ENCODE data around the gene ABHD6. TPM values are rescaled to one million over a fixed set of nuclear protein-coding genes. Genes with fewer than 3 reads are reported as not detected.
A peak's percentile ranks its signal among the peaks of the same experiment; 100 is the strongest.

Gene ABHD6
- total RNA-seq, 1 experiment from 2014 or later: 5.7 TPM

- TF ChIP-seq, protein P1, sequence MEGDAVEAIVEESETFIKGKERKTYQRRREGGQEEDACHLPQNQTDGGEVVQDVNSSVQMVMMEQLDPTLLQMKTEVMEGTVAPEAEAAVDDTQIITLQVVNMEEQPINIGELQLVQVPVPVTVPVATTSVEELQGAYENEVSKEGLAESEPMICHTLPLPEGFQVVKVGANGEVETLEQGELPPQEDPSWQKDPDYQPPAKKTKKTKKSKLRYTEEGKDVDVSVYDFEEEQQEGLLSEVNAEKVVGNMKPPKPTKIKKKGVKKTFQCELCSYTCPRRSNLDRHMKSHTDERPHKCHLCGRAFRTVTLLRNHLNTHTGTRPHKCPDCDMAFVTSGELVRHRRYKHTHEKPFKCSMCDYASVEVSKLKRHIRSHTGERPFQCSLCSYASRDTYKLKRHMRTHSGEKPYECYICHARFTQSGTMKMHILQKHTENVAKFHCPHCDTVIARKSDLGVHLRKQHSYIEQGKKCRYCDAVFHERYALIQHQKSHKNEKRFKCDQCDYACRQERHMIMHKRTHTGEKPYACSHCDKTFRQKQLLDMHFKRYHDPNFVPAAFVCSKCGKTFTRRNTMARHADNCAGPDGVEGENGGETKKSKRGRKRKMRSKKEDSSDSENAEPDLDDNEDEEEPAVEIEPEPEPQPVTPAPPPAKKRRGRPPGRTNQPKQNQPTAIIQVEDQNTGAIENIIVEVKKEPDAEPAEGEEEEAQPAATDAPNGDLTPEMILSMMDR (IDR thresholded peaks at IDR 0.05; ENCODE audit: unreplicated experiment): no peak
- Mint-ChIP-seq H3K36me3 (ENCODE audit: insufficient read depth, unreplicated experiment) (peaks cover 14% of the 10 kb centered on the region), H3K27ac (ENCODE audit: unreplicated experiment) (no peak overlapping the region), H3K27me3 (ENCODE audit: unreplicated experiment) (no peaks in the 10 kb centered on the region), H3K4me1 (ENCODE audit: low read depth, unreplicated experiment) (peaks cover 9% of the 10 kb centered on the region), H3K9me3 (ENCODE audit: low read depth, unreplicated experiment) (no peaks in the 10 kb centered on the region), H3K4me3 (ENCODE audit: low read depth, unreplicated experiment) (peak overlapping the region; percentile 92)
- intact Hi-C loops (cut with micrococcal nuclease; ENCODE audit: unreplicated experiment): loop anchor here (1.0 to 5.0 kb wide), 2 partner anchors 81 to 294 kb away; no protein-coding TSS in a partner anchor
- peak; percentile 16 for DNase-seq
- TSS peak; percentile 45 for BruUV-seq (replicated peaks)
- CTCF ChIA-PET: interaction anchor here (0.6 to 1.3 kb wide), 2 partner anchors 19 to 117 kb away, joined by 3 to 4 read pairs; no protein-coding TSS in a partner anchor
Measured at GRCh38 chr3:58333206-58334012, 95.8 kb downstream of the ABHD6 start.

- intact Hi-C loops (cut with micrococcal nuclease; ENCODE audit: unreplicated experiment): loop anchor here (5.0 kb wide), 1 partner anchor 293 kb away; no protein-coding TSS in a partner anchor
- no TSS peak for BruUV-seq (replicated peaks)
- Mint-ChIP-seq H3K36me3 (ENCODE audit: insufficient read depth, unreplicated experiment) (peaks cover 14% of the 10 kb centered on the region), H3K9me3 (ENCODE audit: low read depth, unreplicated experiment) (no peaks in the 10 kb centered on the region), H3K27me3 (ENCODE audit: unreplicated experiment) (no peaks in the 10 kb centered on the region), H3K27ac (ENCODE audit: unreplicated experiment) (no peak overlapping the region), H3K4me1 (ENCODE audit: low read depth, unreplicated experiment) (peaks cover 9% of the 10 kb centered on the region), H3K4me3 (ENCODE audit: low read depth, unreplicated experiment) (peak overlapping the region; percentile 92)
- CTCF ChIA-PET: interaction anchor here (0.6 to 1.3 kb wide), 2 partner anchors 19 to 117 kb away, joined by 3 to 4 read pairs; no protein-coding TSS in a partner anchor
- no peak for DNase-seq
- TF ChIP-seq, protein P1 (IDR thresholded peaks at IDR 0.05; ENCODE audit: unreplicated experiment): no peak
Measured at GRCh38 chr3:58334013-58334321, 96.4 kb downstream of the ABHD6 start.

DNA sequence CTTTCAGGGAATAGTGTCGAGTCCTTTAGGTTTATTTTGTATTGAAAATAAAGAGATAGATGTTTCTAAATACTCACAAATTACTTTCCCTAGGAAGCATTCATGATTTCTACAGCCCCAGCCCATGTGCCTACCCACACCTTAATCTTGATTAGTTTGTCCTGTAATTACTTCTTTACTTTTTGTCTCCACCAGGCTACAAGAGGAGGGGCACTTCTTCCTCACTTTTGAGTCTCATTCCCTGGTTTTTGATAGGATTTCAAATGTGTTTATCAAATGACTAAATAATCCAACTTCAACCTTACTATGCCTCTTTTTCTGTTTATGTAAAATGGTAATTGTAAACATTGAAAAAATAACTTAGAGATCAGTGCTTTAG, 96.9 kb downstream of the ABHD6 start:
- Mint-ChIP-seq H3K27me3 (ENCODE audit: unreplicated experiment) (no peaks in the 10 kb centered on the region), H3K9me3 (ENCODE audit: low read depth, unreplicated experiment) (no peaks in the 10 kb centered on the region), H3K4me3 (ENCODE audit: low read depth, unreplicated experiment) (no peak overlapping the region), H3K4me1 (ENCODE audit: low read depth, unreplicated experiment) (peaks cover 9% of the 10 kb centered on the region), H3K27ac (ENCODE audit: unreplicated experiment) (no peak overlapping the region), H3K36me3 (ENCODE audit: insufficient read depth, unreplicated experiment) (peaks cover 14% of the 10 kb centered on the region)
- intact Hi-C loops (cut with micrococcal nuclease; ENCODE audit: unreplicated experiment): loop anchor here (5.0 kb wide), 1 partner anchor 293 kb away; no protein-coding TSS in a partner anchor
- TF ChIP-seq, protein P1 (IDR thresholded peaks at IDR 0.05; ENCODE audit: unreplicated experiment): no peak
- BruUV-seq (replicated peaks): no TSS peak
- CTCF ChIA-PET: interaction anchor here (1.3 kb wide), 1 partner anchor 18 kb away, joined by 4 read pairs; no protein-coding TSS in a partner anchor
- no peak for DNase-seq

GRCh38 chr3:58335652-58335947, 98.0 kb downstream of the ABHD6 start:
- no peak for DNase-seq
- no TSS peak for BruUV-seq (replicated peaks)
- H3K4me3 Mint-ChIP-seq (ENCODE audit: low read depth, unreplicated experiment): no peak overlapping the region
- no peaks in the 10 kb centered on the region for H3K9me3 Mint-ChIP-seq (ENCODE audit: low read depth, unreplicated experiment)
- TF ChIP-seq, protein P1 (IDR thresholded peaks at IDR 0.05; ENCODE audit: unreplicated experiment): no peak
- CTCF ChIA-PET: no interaction called here
- intact Hi-C loops (cut with micrococcal nuclease; ENCODE audit: unreplicated experiment): no loop called here
- peaks cover 9% of the 10 kb centered on the region for H3K4me1 Mint-ChIP-seq (ENCODE audit: low read depth, unreplicated experiment)
- H3K27me3 Mint-ChIP-seq (ENCODE audit: unreplicated experiment): no peaks in the 10 kb centered on the region
- H3K36me3 Mint-ChIP-seq (ENCODE audit: insufficient read depth, unreplicated experiment): peaks cover 14% of the 10 kb centered on the region
- no peak overlapping the region for H3K27ac Mint-ChIP-seq (ENCODE audit: unreplicated experiment)

Measured in Calu3 (cell line).